ENCODE results near the gene KCNAB3. TPM values are rescaled to one million over a fixed set of nuclear protein-coding genes. Genes with fewer than 3 reads are reported as not detected.

KCNAB3 gene
- total and polyA plus RNA-seq, 2 donors = 1.2 to 8.9 TPM

GRCh38 chr17:7931709-7932482, 2.2 kb upstream of the KCNAB3 start, which contains the start of the genes CNTROB and TRAPPC1:
CNTROB (plus strand) TSS chr17:7932206; CDS start chr17:7933080, 874 bp downstream.
TRAPPC1 (minus strand) TSS chr17:7931946; CDS start chr17:7931829, 117 bp downstream.
- Histone ChIP-seq H3K27me3 (ENCODE audit: control insufficient read depth in 2 of 2, insufficient read depth in 1 of 2, low read length in 1 of 2) (no peaks in the 10 kb centered on the region), H3K9me3 (ENCODE audit: control insufficient read depth in 2 of 2, insufficient read depth in 1 of 2, low read length in 1 of 2) (no peaks in the 10 kb centered on the region), H3K4me3 (ENCODE audit: low read length in 2 of 2) (peak within 1 kb of the TSS; percentile 75 to 80), H3K4me1 (ENCODE audit: control insufficient read depth in 2 of 2, insufficient read depth in 2 of 2, low read length in 2 of 2) (peaks cover 22 to 49% of the 10 kb centered on the region in 2 donors), H3K36me3 (ENCODE audit: control insufficient read depth in 2 of 2, insufficient read depth in 2 of 2, low read length in 1 of 2) (peaks cover 19 to 23% of the 10 kb centered on the region in 2 donors), H3K27ac (ENCODE audit: low read depth in 1 of 2, low read length in 1 of 2) (peak within 1 kb of the TSS; percentile 81 to 91)
- under 1% methylated on average over 55 of the region's 55 CpGs for WGBS
- peak; percentile 96 to 100 (median 99) for DNase-seq (ENCODE audit: low read depth in 6 of 9, low spot score in 9 of 9)

GRCh38 chr17:7930841-7931631, 1.4 kb upstream of the KCNAB3 start:
- WGBS = 52% methylated on average over 20 of the region's 20 CpGs
- Histone ChIP-seq H3K4me1 (ENCODE audit: control insufficient read depth in 2 of 2, insufficient read depth in 2 of 2, low read length in 2 of 2) (peaks cover 22 to 49% of the 10 kb centered on the region in 2 donors), H3K27me3 (ENCODE audit: control insufficient read depth in 2 of 2, insufficient read depth in 1 of 2, low read length in 1 of 2) (no peaks in the 10 kb centered on the region), H3K36me3 (ENCODE audit: control insufficient read depth in 2 of 2, insufficient read depth in 2 of 2, low read length in 1 of 2) (peaks cover 11 to 15% of the 10 kb centered on the region in 2 donors), H3K27ac (ENCODE audit: low read depth in 1 of 2, low read length in 1 of 2) (peak overlapping the region; percentile 81 to 91), H3K4me3 (ENCODE audit: low read length in 2 of 2) (peak overlapping the region; percentile 75 to 80), H3K9me3 (ENCODE audit: control insufficient read depth in 2 of 2, insufficient read depth in 1 of 2, low read length in 1 of 2) (no peaks in the 10 kb centered on the region)
- DNase-seq (ENCODE audit: low read depth in 6 of 9, low spot score in 9 of 9) = no peak

- peaks cover 0 to 19% of the 10 kb centered on the region in 2 donors for H3K36me3 ChIP-seq (ENCODE audit: control insufficient read depth in 2 of 2, insufficient read depth in 2 of 2, low read length in 1 of 2)
- no peak for DNase-seq (ENCODE audit: low read depth in 6 of 9, low spot score in 9 of 9)
- H3K4me3 ChIP-seq (ENCODE audit: low read length in 2 of 2) = no peak overlapping the region
- no peak overlapping the region for H3K27ac ChIP-seq (ENCODE audit: low read depth in 1 of 2, low read length in 1 of 2)
- WGBS = 94% methylated on average over 3 of the region's 3 CpGs
- H3K4me1 ChIP-seq (ENCODE audit: control insufficient read depth in 2 of 2, insufficient read depth in 2 of 2, low read length in 2 of 2) = peaks cover 16 to 44% of the 10 kb centered on the region in 2 donors
- no peaks in the 10 kb centered on the region for H3K27me3 ChIP-seq (ENCODE audit: control insufficient read depth in 2 of 2, insufficient read depth in 1 of 2, low read length in 1 of 2)
- no peaks in the 10 kb centered on the region for H3K9me3 ChIP-seq (ENCODE audit: control insufficient read depth in 2 of 2, insufficient read depth in 1 of 2, low read length in 1 of 2)
Measured at GRCh38 chr17:7927596-7927995, 2.1 kb downstream of the KCNAB3 start.

GRCh38 chr17:7922845-7923628, 6.6 kb downstream of the KCNAB3 start:
- peak in 7 of 9 donors; percentile 80 to 95 (median 89) for DNase-seq (ENCODE audit: low read depth in 6 of 9, low spot score in 9 of 9)
- peak overlapping the region; percentile 89 to 91 for H3K27ac ChIP-seq (ENCODE audit: low read depth in 1 of 2, low read length in 1 of 2)
- H3K4me3 ChIP-seq (ENCODE audit: low read length in 2 of 2) = peak overlapping the region; percentile 51 to 55
- no peaks in the 10 kb centered on the region for H3K27me3 ChIP-seq (ENCODE audit: control insufficient read depth in 2 of 2, insufficient read depth in 1 of 2, low read length in 1 of 2)
- peaks cover 0 to 10% of the 10 kb centered on the region in 2 donors for H3K36me3 ChIP-seq (ENCODE audit: control insufficient read depth in 2 of 2, insufficient read depth in 2 of 2, low read length in 1 of 2)
- H3K9me3 ChIP-seq (ENCODE audit: control insufficient read depth in 2 of 2, insufficient read depth in 1 of 2, low read length in 1 of 2) = no peaks in the 10 kb centered on the region
- peaks cover 10 to 20% of the 10 kb centered on the region in 2 donors for H3K4me1 ChIP-seq (ENCODE audit: control insufficient read depth in 2 of 2, insufficient read depth in 2 of 2, low read length in 2 of 2)
- WGBS = 28% methylated on average over 45 of the region's 45 CpGs

- peaks cover 0 to 5% of the 10 kb centered on the region in 2 donors for H3K36me3 ChIP-seq (ENCODE audit: control insufficient read depth in 2 of 2, insufficient read depth in 2 of 2, low read length in 1 of 2)
- no peaks in the 10 kb centered on the region for H3K27me3 ChIP-seq (ENCODE audit: control insufficient read depth in 2 of 2, insufficient read depth in 1 of 2, low read length in 1 of 2)
- peaks cover 10 to 20% of the 10 kb centered on the region in 2 donors for H3K4me1 ChIP-seq (ENCODE audit: control insufficient read depth in 2 of 2, insufficient read depth in 2 of 2, low read length in 2 of 2)
- peak overlapping the region; percentile 51 to 55 for H3K4me3 ChIP-seq (ENCODE audit: low read length in 2 of 2)
- DNase-seq (ENCODE audit: low read depth in 6 of 9, low spot score in 9 of 9) = peak in 2 of 9 donors; percentile 68 to 83
- no peaks in the 10 kb centered on the region for H3K9me3 ChIP-seq (ENCODE audit: control insufficient read depth in 2 of 2, insufficient read depth in 1 of 2, low read length in 1 of 2)
- H3K27ac ChIP-seq (ENCODE audit: low read depth in 1 of 2, low read length in 1 of 2) = peak overlapping the region; percentile 89 to 91
- 47% methylated on average over 16 of the region's 16 CpGs for WGBS
Measured at GRCh38 chr17:7922269-7922844, 7.3 kb downstream of the KCNAB3 start.

GRCh38 chr17:7916808-7917207, 12.8 kb downstream of the KCNAB3 start:
- peak overlapping the region in 1 of 2 donors; percentile 36 for H3K27ac ChIP-seq (ENCODE audit: low read depth in 1 of 2, low read length in 1 of 2)
- no peak overlapping the region for H3K4me3 ChIP-seq (ENCODE audit: low read length in 2 of 2)
- peaks cover 6 to 8% of the 10 kb centered on the region in 2 donors for H3K36me3 ChIP-seq (ENCODE audit: control insufficient read depth in 2 of 2, insufficient read depth in 2 of 2, low read length in 1 of 2)
- H3K27me3 ChIP-seq (ENCODE audit: control insufficient read depth in 2 of 2, insufficient read depth in 1 of 2, low read length in 1 of 2) = peaks cover 0 to 4% of the 10 kb centered on the region in 2 donors
- H3K4me1 ChIP-seq (ENCODE audit: control insufficient read depth in 2 of 2, insufficient read depth in 2 of 2, low read length in 2 of 2) = peaks cover 15 to 21% of the 10 kb centered on the region in 2 donors
- peaks cover 0 to 6% of the 10 kb centered on the region in 2 donors for H3K9me3 ChIP-seq (ENCODE audit: control insufficient read depth in 2 of 2, insufficient read depth in 1 of 2, low read length in 1 of 2)
- DNase-seq (ENCODE audit: low read depth in 6 of 9, low spot score in 9 of 9) = no peak
- 94% methylated on average over 2 of the region's 2 CpGs for WGBS

GRCh38 chr17:7916385-7916682, 13.3 kb downstream of the KCNAB3 start:
- Histone ChIP-seq H3K4me3 (ENCODE audit: low read length in 2 of 2) (peak overlapping the region; percentile 67 to 69), H3K27me3 (ENCODE audit: control insufficient read depth in 2 of 2, insufficient read depth in 1 of 2, low read length in 1 of 2) (peaks cover 0 to 4% of the 10 kb centered on the region in 2 donors), H3K9me3 (ENCODE audit: control insufficient read depth in 2 of 2, insufficient read depth in 1 of 2, low read length in 1 of 2) (peaks cover 0 to 6% of the 10 kb centered on the region in 2 donors), H3K36me3 (ENCODE audit: control insufficient read depth in 2 of 2, insufficient read depth in 2 of 2, low read length in 1 of 2) (peaks cover 11 to 13% of the 10 kb centered on the region in 2 donors), H3K4me1 (ENCODE audit: control insufficient read depth in 2 of 2, insufficient read depth in 2 of 2, low read length in 2 of 2) (peaks cover 15 to 21% of the 10 kb centered on the region in 2 donors), H3K27ac (ENCODE audit: low read depth in 1 of 2, low read length in 1 of 2) (peak overlapping the region; percentile 74 to 92)
- DNase-seq (ENCODE audit: low read depth in 6 of 9, low spot score in 9 of 9) = no peak
- 65% methylated on average over 15 of the region's 15 CpGs for WGBS

GRCh38 chr17:7915611-7916384, 13.9 kb downstream of the KCNAB3 start, which contains the start of gene RNF227:
RNF227 (minus strand) TSS chr17:7916289; CDS start chr17:7916195, 94 bp downstream.
- Histone ChIP-seq H3K27me3 (ENCODE audit: control insufficient read depth in 2 of 2, insufficient read depth in 1 of 2, low read length in 1 of 2) (peaks cover 0 to 4% of the 10 kb centered on the region in 2 donors), H3K9me3 (ENCODE audit: control insufficient read depth in 2 of 2, insufficient read depth in 1 of 2, low read length in 1 of 2) (peaks cover 0 to 6% of the 10 kb centered on the region in 2 donors), H3K4me3 (ENCODE audit: low read length in 2 of 2) (peak within 1 kb of the TSS; percentile 67 to 69), H3K27ac (ENCODE audit: low read depth in 1 of 2, low read length in 1 of 2) (peak within 1 kb of the TSS; percentile 86 to 92), H3K4me1 (ENCODE audit: control insufficient read depth in 2 of 2, insufficient read depth in 2 of 2, low read length in 2 of 2) (peaks cover 15 to 21% of the 10 kb centered on the region in 2 donors), H3K36me3 (ENCODE audit: control insufficient read depth in 2 of 2, insufficient read depth in 2 of 2, low read length in 1 of 2) (peaks cover 16 to 18% of the 10 kb centered on the region in 2 donors)
- under 1% methylated on average over 100 of the region's 100 CpGs for WGBS
- peak; percentile 49 to 90 (median 79) for DNase-seq (ENCODE audit: low read depth in 6 of 9, low spot score in 9 of 9)
